ENCODE data around the gene TFCP2L1. TPM values are rescaled to one million over a fixed set of nuclear protein-coding genes. Genes with fewer than 3 reads are reported as not detected.

TFCP2L1 gene
- total RNA-seq, 2 experiments from 2014 or later, result 0.06 to 0.14 TPM

GRCh38 chr2:121289271-121289670 lies 4.3 kb upstream of the TFCP2L1 start:
- H3K4me3 Mint-ChIP-seq, result no peak overlapping the region
- no peaks in the 10 kb centered on the region for H3K9me3 Mint-ChIP-seq (ENCODE audit: low read depth)
- no peak for DNase-seq
- no peak overlapping the region for H3K27ac Mint-ChIP-seq
- CTCF ChIA-PET, result no interaction called here
- peaks cover 15% of the 10 kb centered on the region for H3K27me3 Mint-ChIP-seq
- H3K36me3 Mint-ChIP-seq, result no peaks in the 10 kb centered on the region
- peaks cover 1% of the 10 kb centered on the region for H3K4me1 Mint-ChIP-seq
- no peak for ATAC-seq

GRCh38 chr2:121288454-121289231 lies 3.6 kb upstream of the TFCP2L1 start:
- no peak overlapping the region for H3K4me3 Mint-ChIP-seq
- CTCF ChIA-PET, result no interaction called here
- H3K4me1 Mint-ChIP-seq, result peaks cover 4% of the 10 kb centered on the region
- H3K9me3 Mint-ChIP-seq (ENCODE audit: low read depth), result no peaks in the 10 kb centered on the region
- ATAC-seq, result no peak
- peak; percentile 35 for DNase-seq
- no peak overlapping the region for H3K27ac Mint-ChIP-seq
- peaks cover 21% of the 10 kb centered on the region for H3K27me3 Mint-ChIP-seq
- no peaks in the 10 kb centered on the region for H3K36me3 Mint-ChIP-seq

GRCh38 chr2:121287956-121288355 lies 3.0 kb upstream of the TFCP2L1 start:
- H3K4me1 Mint-ChIP-seq, result peaks cover 4% of the 10 kb centered on the region
- no peaks in the 10 kb centered on the region for H3K9me3 Mint-ChIP-seq (ENCODE audit: low read depth)
- CTCF ChIA-PET, result interaction anchor here (1.4 kb wide), 1 partner anchor 68 kb away, joined by 4 read pairs; no protein-coding TSS in a partner anchor
- H3K36me3 Mint-ChIP-seq, result no peaks in the 10 kb centered on the region
- no peak overlapping the region for H3K4me3 Mint-ChIP-seq
- DNase-seq (peak; percentile 33), ATAC-seq (no peak)
- H3K27ac Mint-ChIP-seq, result no peak overlapping the region
- peaks cover 28% of the 10 kb centered on the region for H3K27me3 Mint-ChIP-seq

- Mint-ChIP-seq H3K9me3 (ENCODE audit: low read depth) (no peaks in the 10 kb centered on the region), H3K4me1 (peaks cover 4% of the 10 kb centered on the region), H3K4me3 (no peak overlapping the region), H3K27me3 (peaks cover 34% of the 10 kb centered on the region), H3K36me3 (no peaks in the 10 kb centered on the region), H3K27ac (no peak overlapping the region)
- no peak for DNase-seq
- no peak for ATAC-seq
- CTCF ChIA-PET, result interaction anchor here (1.4 kb wide), 1 partner anchor 68 kb away, joined by 4 read pairs; no protein-coding TSS in a partner anchor
These were observed 2.3 kb upstream of the TFCP2L1 start for GRCh38 chr2:121287146-121287798.

GRCh38 chr2:121286506-121286905 lies 1.5 kb upstream of the TFCP2L1 start:
- no peak overlapping the region for H3K4me3 Mint-ChIP-seq
- CTCF ChIA-PET, result no interaction called here
- no peaks in the 10 kb centered on the region for H3K36me3 Mint-ChIP-seq

GRCh38 chr2:121285926-121286325 lies 924 bp upstream of the TFCP2L1 start:
- Mint-ChIP-seq H3K9me3 (ENCODE audit: low read depth) (no peaks in the 10 kb centered on the region), H3K27me3 (peaks cover 35% of the 10 kb centered on the region), H3K4me3 (no peak overlapping the region), H3K36me3 (no peaks in the 10 kb centered on the region), H3K27ac (no peak overlapping the region), H3K4me1 (peaks cover 4% of the 10 kb centered on the region)
- CTCF ChIA-PET, result no interaction called here
- ATAC-seq (no peak), DNase-seq (no peak)

More at GRCh38 chr2:121286506-121286905, 1.5 kb upstream of the TFCP2L1 start:
- Mint-ChIP-seq H3K9me3 (ENCODE audit: low read depth) (no peaks in the 10 kb centered on the region), H3K4me1 (peaks cover 4% of the 10 kb centered on the region), H3K27me3 (peaks cover 34% of the 10 kb centered on the region), H3K27ac (no peak overlapping the region)
- ATAC-seq, result no peak
- no peak for DNase-seq

- H3K9me3 Mint-ChIP-seq (ENCODE audit: low read depth), result no peaks in the 10 kb centered on the region
- H3K4me1 Mint-ChIP-seq, result peaks cover 4% of the 10 kb centered on the region
- peaks cover 36% of the 10 kb centered on the region for H3K27me3 Mint-ChIP-seq
- CTCF ChIA-PET, result no interaction called here
- H3K4me3 Mint-ChIP-seq, result peak overlapping the region; percentile 6
- ATAC-seq, result no peak
- no peaks in the 10 kb centered on the region for H3K36me3 Mint-ChIP-seq
- DNase-seq, result no peak
- H3K27ac Mint-ChIP-seq, result no peak overlapping the region
These were observed 1.1 kb downstream of the TFCP2L1 start for GRCh38 chr2:121283670-121284462.

GRCh38 chr2:121282800-121283385 lies 2.1 kb downstream of the TFCP2L1 start:
- no peak for ATAC-seq
- Mint-ChIP-seq H3K9me3 (ENCODE audit: low read depth) (no peaks in the 10 kb centered on the region), H3K4me3 (no peak overlapping the region), H3K27me3 (peaks cover 34% of the 10 kb centered on the region), H3K4me1 (peaks cover 4% of the 10 kb centered on the region), H3K27ac (no peak overlapping the region), H3K36me3 (no peaks in the 10 kb centered on the region)
- no peak for DNase-seq
- CTCF ChIA-PET, result no interaction called here

- CTCF ChIA-PET, result no interaction called here
- peaks cover 33% of the 10 kb centered on the region for H3K27me3 Mint-ChIP-seq
- no peak overlapping the region for H3K27ac Mint-ChIP-seq
These were observed 3.3 kb downstream of the TFCP2L1 start for GRCh38 chr2:121281694-121282093.

GRCh38 chr2:121281107-121281506 lies 3.9 kb downstream of the TFCP2L1 start:
- Mint-ChIP-seq H3K27ac (no peak overlapping the region), H3K9me3 (ENCODE audit: low read depth) (no peaks in the 10 kb centered on the region), H3K27me3 (peaks cover 27% of the 10 kb centered on the region), H3K36me3 (no peaks in the 10 kb centered on the region), H3K4me3 (no peak overlapping the region), H3K4me1 (peaks cover 4% of the 10 kb centered on the region)
- no peak for ATAC-seq
- CTCF ChIA-PET, result no interaction called here
- no peak for DNase-seq

More at GRCh38 chr2:121281694-121282093, 3.3 kb downstream of the TFCP2L1 start:
- Mint-ChIP-seq H3K4me3 (no peak overlapping the region), H3K9me3 (ENCODE audit: low read depth) (no peaks in the 10 kb centered on the region), H3K4me1 (peaks cover 4% of the 10 kb centered on the region), H3K36me3 (no peaks in the 10 kb centered on the region)
- ATAC-seq (no peak), DNase-seq (no peak)

GRCh38 chr2:121279476-121280220 lies 5.4 kb downstream of the TFCP2L1 start:
- Mint-ChIP-seq H3K36me3 (no peaks in the 10 kb centered on the region), H3K4me3 (no peak overlapping the region), H3K9me3 (ENCODE audit: low read depth) (no peaks in the 10 kb centered on the region), H3K27me3 (peaks cover 23% of the 10 kb centered on the region), H3K27ac (no peak overlapping the region), H3K4me1 (peaks cover 4% of the 10 kb centered on the region)
- CTCF ChIA-PET, result no interaction called here
- no peak for ATAC-seq
- DNase-seq, result no peak

GRCh38 chr2:121276341-121276740 lies 8.7 kb downstream of the TFCP2L1 start:
- ATAC-seq, result no peak
- H3K27me3 Mint-ChIP-seq, result peaks cover 9% of the 10 kb centered on the region
- no peaks in the 10 kb centered on the region for H3K9me3 Mint-ChIP-seq (ENCODE audit: low read depth)
- no peaks in the 10 kb centered on the region for H3K36me3 Mint-ChIP-seq
- CTCF ChIA-PET, result no interaction called here
- no peak for DNase-seq
- no peaks in the 10 kb centered on the region for H3K4me1 Mint-ChIP-seq
- H3K27ac Mint-ChIP-seq, result no peak overlapping the region
- no peak overlapping the region for H3K4me3 Mint-ChIP-seq

- H3K4me1 Mint-ChIP-seq, result no peaks in the 10 kb centered on the region
- CTCF ChIA-PET, result no interaction called here
- no peak for ATAC-seq
- H3K4me3 Mint-ChIP-seq, result no peak overlapping the region
- H3K9me3 Mint-ChIP-seq (ENCODE audit: low read depth), result no peaks in the 10 kb centered on the region
- H3K27me3 Mint-ChIP-seq, result peaks cover 9% of the 10 kb centered on the region
- no peak for DNase-seq
- no peaks in the 10 kb centered on the region for H3K36me3 Mint-ChIP-seq
- no peak overlapping the region for H3K27ac Mint-ChIP-seq
These were observed 11.9 kb downstream of the TFCP2L1 start for GRCh38 chr2:121273116-121273515.

All from activated CD8-positive, alpha-beta memory T cell treated with anti-CD3 and anti-CD28 coated beads, Interleukin-2, amount 10 ng/mL, durations not matched to agents 7 days and 5 days (primary cell).